NCI-H1417 treated with DMSO at 0.1 percent for 48 hours (cell line): ENCODE results near the gene GYPC.
"Not testable (repeated sequence)": the region's sequence is repeated elsewhere in the genome, so short reads cannot be mapped to it uniquely, and the experiment has no call there.

Experiments used
- DNase-seq: peaks from one replicate; lab custom pipeline; 2025; lab: John Stamatoyannopoulos, UW

The GYPC gene

GRCh38 chr2:126671488-126671887 lies 15.5 kb downstream of the GYPC start:
- DNase-seq = no peak

GRCh38 chr2:126672980-126673605 lies 17.1 kb downstream of the GYPC start:
- no peak for DNase-seq

GRCh38 chr2:126674075-126674744 lies 18.3 kb downstream of the GYPC start:
- no peak for DNase-seq

GRCh38 chr2:126675637-126676036 lies 19.7 kb downstream of the GYPC start:
- DNase-seq = no peak

- DNase-seq = no peak
Measured at GRCh38 chr2:126676221-126677175, 20.5 kb downstream of the GYPC start.

GRCh38 chr2:126677176-126677538 lies 21.2 kb downstream of the GYPC start:
- DNase-seq = no peak

GRCh38 chr2:126678269-126679065 lies 22.5 kb downstream of the GYPC start:
- DNase-seq = no peak

- no peak for DNase-seq
Measured at GRCh38 chr2:126679094-126679713, 23.2 kb downstream of the GYPC start.

- no peak for DNase-seq
Measured at GRCh38 chr2:126681505-126681904, 25.5 kb downstream of the GYPC start.

- no peak for DNase-seq
Measured at GRCh38 chr2:126685629-126686028, 29.7 kb downstream of the GYPC start.

- DNase-seq = no peak
Measured at GRCh38 chr2:126686286-126686685, 30.3 kb downstream of the GYPC start.

GRCh38 chr2:126686841-126687485 lies 31.0 kb downstream of the GYPC start:
- DNase-seq = no peak

GRCh38 chr2:126687503-126687902 lies 31.5 kb downstream of the GYPC start:
- DNase-seq = no peak

GRCh38 chr2:126688594-126688993 lies 32.6 kb downstream of the GYPC start:
- DNase-seq = not testable (repeated sequence)

GRCh38 chr2:126692241-126692640 lies 36.3 kb downstream of the GYPC start:
- not testable (repeated sequence) for DNase-seq

- DNase-seq = not testable (repeated sequence)
Measured at GRCh38 chr2:126692934-126693592, 37.1 kb downstream of the GYPC start.

GRCh38 chr2:126696644-126697520 lies 40.9 kb downstream of the GYPC start:
- DNase-seq = no peak

- DNase-seq = no peak
Measured at GRCh38 chr2:126698376-126698775, 42.4 kb downstream of the GYPC start.

GRCh38 chr2:126699018-126699417 lies 43.1 kb downstream of the GYPC start:
- no peak for DNase-seq
